ENCODE results near the gene PEX14.
"Not testable (repeated sequence)": the region's sequence is repeated elsewhere in the genome, so short reads cannot be mapped to it uniquely, and the experiment has no call there.

PEX14 gene

DNA sequence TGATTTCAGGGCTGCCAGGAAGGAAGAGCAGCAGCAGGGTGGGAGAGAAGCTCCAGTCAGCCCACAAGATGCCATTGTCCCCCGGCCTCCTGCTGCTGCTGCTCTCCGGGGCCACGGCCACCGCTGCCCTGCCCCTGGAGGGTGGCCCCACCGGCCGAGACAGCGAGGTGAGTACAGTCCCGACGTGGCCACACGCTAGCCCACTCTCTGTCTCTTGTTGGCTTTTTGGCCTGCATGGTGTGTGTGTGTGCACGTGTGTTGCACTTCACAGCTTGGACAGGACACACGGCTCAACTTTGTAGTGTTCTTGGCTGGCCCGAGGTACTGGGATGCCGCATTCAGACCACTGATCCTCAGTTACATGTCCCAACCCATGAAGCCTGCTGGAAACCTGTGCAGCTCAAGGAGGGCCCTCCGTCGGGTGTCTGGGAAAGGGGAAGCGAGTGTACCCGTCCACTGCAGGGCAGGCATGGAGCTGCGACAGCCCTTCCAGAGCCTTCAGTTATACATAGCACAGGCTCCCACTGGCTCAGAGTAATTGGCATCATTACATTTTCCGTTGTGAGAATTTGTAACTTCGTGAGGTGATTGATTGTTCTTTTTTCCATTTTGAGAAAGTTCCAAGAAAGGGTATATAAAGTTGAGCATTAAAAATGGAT, 24.5 kb upstream of the PEX14 start:
- DNase-seq (ENCODE audit: low read depth, low spot score), result no peak

DNA sequence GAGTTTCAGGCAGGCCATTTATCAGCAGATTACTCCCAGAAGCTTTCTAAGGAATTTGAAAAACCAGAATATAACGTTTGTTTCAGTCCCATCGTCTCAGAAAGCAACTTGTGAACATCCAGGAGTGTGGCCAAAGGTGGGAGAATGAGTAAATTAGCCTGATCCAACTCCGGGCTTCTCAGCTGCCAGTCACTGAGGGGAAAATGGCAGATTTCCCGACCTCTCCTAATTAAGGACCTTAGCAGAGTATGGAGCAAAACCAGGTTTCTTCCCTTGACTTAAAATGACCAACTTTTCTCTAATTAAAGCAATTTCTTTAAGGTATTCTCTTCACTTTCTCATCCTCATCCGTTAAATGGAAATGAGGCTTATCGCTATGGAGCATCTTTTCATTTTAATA, 23.9 kb upstream of the PEX14 start:
- DNase-seq (ENCODE audit: low read depth, low spot score), result no peak

DNA sequence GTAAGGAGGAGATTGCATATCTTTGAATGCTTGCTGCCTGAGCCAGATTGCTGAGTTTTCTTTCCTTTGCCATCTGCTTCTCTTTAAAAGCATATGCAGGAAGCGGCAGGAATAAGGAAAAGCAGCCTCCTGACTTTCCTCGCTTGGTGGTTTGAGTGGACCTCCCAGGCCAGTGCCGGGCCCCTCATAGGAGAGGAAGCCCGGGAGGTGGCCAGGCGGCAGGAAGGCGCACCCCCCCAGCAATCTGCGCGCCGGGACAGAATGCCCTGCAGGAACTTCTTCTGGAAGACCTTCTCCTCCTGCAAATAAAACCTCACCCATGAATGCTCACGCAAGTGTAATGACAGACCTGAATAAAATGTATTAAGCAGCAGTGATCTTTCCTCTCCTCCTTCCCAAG, 23.5 kb upstream of the PEX14 start:
- no peak for DNase-seq (ENCODE audit: low read depth, low spot score)

DNA sequence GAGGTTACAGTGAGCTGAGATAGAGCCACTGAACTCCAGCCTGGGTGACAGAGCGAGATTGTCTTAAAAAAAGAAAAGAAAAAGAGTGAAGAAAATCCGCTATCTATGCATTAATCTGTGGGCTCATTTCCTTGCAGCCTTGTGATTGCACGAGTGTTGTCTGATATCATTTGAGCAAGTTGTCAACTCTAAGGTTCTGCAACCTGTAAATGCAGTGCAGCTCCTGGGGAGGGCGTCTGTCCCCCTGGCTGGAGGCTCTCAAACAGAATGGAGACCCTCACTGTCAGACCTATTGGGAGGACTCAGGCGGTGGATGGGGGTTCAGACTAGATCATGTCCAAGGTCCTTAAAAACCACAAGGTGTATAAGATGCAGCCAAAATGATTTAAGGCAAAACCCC, 18.7 kb upstream of the PEX14 start:
- no peak for DNase-seq (ENCODE audit: low read depth, low spot score)

DNA sequence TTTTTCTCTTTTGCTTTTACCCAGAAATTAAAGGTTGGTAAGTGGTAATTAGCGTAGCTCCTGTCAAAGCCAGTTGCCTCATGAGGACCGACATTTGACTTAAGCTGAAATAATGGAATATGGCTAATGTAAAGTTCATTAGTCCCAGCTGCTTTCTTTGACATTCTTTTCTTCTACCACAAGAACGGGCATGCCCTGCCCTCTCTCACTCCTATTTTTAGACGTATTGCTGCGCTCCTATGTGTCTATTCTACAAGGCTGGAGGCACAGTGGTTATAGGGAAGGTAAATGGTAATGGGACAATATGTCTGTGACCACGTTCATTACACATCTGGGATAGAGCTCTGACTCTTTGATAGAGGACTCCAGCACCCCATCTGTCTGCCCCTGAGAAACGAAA, 18.1 kb upstream of the PEX14 start:
- DNase-seq (ENCODE audit: low read depth, low spot score), result no peak

DNA sequence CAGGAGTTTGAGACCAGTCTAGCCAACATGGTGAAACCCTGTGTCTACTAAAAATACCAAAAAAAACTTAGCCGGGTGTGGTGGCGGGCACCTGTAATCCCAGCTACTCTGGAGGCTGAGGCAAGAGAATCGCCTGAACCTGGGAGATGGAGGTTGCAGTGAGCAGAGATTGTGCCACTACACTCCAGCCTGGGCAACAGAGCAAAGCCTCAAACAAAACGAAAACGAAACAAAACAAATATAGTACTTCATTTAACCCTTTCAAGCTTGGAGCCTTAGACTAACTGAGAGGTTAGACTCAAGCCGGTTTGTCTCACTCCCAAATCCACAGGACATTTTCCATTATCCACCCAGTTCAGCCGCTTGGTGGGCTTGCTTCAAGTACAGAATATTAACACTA, 17.3 kb upstream of the PEX14 start:
- not testable (repeated sequence) for DNase-seq (ENCODE audit: low read depth, low spot score)

DNA sequence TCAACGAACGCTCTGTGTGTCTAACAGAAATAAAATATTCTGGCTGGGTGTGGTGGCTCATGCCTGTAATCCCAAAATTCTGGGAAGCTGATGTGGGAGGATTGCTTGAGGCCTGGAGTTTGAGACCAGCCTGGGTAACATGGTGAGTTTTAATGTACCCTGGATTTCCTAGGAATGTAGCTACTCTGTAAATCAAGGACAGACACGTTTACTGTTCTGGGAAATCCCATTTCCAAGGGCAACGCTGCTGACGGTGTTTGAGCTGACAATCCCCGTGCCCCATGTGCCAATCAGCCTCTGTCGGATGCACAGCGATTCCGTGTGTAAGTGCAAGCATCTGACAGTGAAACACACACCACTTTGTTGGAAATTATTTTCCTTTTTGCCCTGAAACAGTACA, 16.9 kb upstream of the PEX14 start:
- DNase-seq (ENCODE audit: low read depth, low spot score), result no peak

DNA sequence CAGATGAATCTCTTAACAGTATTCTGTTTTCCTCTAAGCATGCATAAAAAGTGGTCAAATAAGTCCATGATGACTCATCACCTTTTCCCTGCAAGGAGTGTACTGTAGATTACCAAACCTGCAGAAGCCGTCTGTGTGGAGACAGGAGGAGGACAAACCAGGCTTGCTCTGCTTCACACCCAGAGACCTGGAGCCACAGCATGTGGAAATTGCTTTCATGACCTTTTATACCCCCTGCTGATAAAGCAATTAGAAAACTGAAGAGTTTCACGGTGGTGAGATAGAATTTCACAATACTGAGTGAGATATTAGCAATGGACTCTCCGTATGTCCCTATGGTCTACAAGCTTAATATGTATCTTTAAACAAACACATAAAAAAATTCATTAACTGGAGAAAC, 15.6 kb upstream of the PEX14 start:
- no peak for DNase-seq (ENCODE audit: low read depth, low spot score)

DNA sequence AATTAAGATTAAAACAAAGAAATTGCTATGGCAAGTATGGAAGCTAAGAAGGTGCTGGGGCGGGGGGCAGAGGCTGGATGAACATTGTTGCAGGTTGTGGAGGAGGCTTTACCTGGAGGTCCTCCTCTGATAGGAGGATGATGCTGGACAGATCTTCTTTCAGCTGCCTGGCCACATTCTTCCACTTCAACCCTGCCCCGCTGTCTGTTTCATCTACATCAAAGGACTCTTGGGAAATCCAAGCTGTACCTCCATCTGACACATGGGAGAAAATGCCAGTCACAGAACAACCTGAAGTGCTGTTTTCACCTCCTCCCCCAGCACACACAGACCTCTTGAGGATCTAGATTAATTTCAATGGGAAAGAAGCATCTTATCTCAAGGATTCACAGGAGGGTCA, 7.7 kb upstream of the PEX14 start:
- no peak for DNase-seq (ENCODE audit: low read depth, low spot score)

DNA sequence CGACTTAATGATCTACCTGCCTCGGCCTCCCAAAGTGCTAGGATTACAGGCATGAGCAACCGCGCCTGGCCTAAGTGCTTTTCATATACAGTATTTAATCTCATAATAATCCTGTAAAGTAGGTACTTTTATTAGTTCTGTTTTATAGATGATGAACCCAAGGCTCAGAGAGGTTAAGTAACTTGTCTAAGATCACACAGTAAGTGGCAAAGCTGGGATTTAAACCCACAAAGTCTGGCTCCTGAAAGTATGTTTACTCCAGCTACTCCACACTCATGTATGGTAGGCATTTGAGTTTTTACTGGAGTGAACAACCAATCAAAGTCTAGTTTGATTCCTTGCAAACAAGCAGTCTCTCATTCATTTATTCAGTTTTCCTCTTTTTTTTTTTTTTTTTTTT, 4.7 kb upstream of the PEX14 start:
- DNase-seq (ENCODE audit: low read depth, low spot score), result no peak

DNA sequence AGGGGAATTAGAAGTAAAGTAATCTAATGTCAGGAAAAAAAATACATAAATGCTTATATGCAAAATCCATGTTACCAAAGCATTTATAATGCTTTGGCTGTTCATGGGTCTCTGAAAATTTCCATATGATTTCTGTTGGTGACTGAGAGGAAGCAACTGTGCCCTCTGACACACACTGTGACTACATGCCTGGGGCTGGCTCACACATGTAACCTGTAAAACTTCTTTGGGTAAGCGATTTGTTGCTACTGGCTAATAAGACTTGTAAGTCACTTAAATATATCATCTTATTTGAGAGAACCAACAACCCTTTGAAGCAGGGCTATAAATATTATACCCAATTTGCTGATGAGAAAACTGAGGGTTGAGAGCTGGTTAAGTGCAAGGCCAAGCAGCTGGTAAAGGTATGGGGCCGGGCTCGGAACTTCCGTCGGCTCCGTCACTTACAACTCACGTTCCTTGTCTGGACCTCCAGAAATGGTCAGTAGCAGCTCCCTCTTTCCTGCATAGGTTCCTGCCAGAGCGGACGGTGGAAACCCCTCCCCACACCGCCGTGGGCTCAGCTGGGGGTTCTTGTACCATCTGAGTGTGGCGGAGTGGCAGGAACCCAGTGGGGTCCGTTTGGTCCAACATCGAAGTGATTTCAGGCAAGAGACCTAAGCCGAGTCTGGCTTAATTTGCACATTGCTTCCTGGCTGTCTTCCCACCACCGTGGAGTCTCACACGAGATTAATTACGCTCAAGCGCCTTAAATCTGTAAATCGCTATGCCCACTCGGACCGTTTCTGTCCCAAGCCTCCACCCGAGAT, 3.1 kb upstream of the PEX14 start:
- DNase-seq (ENCODE audit: low read depth, low spot score), result no peak

DNA sequence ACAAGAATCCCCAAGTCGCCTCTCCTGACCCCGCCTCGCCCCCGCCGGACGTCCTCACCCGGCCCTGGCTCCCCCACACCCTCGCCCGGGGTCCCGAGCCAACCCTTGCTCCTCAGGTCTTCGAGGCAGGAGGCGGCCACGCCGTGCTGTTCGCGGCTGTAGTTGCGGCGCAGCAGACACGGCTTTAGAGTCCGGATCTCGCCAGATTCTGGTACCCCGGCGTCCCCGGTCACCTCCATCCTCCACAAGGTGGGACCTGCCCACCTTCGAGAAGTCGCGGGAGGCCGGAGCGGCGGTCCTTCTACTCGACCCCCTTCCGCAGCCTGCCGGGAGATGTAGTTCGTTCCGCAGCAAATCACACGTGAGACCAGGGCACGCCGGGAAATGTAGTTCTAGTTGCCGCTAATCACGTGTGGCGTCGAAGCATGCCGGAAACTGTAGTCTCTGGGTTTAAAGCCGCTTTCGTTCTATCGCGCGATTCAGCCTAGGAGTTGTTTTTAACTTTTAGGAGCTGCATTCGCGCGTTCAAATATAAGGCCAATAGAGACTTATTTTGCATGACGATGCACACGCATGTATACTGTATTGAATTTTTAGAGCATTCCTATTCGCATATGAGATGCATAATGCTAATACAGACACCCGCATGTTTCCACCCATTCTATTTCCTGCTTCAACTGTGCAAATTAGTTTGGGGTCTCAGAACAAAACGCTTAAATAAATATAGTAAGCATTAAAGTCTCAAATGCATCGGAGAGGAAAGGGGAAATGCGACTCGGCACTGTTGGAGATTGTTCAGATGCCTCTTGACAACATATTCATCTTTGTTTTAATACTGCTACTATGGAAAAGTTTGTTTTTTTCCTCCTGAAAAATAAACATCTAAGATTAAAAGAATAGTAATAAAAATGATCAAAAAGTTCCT, 2.3 kb upstream of the PEX14 start, which contains the start of gene DFFA:
Gene DFFA, minus strand, starts transcription at position 310 of the 925 bp plus-strand sequence. Its CDS starts 71 bp downstream, at position 239.
- DNase-seq (ENCODE audit: low read depth, low spot score), result peak; percentile 86

DNA sequence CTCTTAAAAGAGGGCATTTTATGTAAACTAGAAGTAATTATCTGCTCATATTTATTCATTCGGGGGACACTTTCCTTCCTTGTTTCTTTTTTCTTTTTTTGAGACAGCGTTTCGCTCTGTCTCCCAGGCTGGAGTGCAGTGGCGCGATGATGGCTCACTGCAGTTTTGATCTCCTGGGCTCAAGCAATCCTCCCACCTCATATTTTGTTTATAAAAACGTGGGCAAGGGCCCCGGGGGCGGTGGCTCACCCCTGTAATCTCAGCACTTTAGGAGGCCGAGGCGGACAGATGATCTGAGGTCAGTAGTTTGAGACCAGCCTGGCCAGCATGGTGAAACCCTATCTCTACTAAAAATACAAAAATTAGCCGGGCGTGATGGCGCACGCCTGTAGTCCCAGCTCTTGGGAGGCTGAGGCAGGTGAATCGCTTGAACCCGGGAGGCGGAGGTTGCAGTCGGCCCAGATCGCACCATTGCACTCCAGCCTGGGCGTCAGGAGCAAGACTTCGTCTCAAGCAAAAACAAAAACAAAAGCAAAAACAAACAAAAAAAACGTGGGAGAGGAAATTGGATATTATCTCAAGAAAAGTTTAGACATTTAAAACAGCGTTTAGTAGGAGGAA, 1.5 kb upstream of the PEX14 start:
- no peak for DNase-seq (ENCODE audit: low read depth, low spot score)

DNA sequence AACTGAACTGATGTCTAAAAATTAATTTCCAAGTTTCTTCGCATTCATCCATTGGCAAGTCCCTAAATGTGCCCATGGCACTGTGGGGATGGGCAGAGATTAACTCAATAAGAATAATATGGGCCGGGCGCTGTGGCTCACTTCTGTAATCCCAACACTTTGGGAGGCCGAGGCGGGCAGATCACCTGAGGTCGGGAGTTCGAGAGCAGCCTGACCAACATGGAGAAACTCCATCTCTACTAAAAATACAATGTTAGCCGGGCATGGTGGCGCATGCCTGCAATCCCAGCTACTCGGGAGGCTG, 489 bp upstream of the PEX14 start:
- DNase-seq (ENCODE audit: low read depth, low spot score), result not testable (repeated sequence)

DNA sequence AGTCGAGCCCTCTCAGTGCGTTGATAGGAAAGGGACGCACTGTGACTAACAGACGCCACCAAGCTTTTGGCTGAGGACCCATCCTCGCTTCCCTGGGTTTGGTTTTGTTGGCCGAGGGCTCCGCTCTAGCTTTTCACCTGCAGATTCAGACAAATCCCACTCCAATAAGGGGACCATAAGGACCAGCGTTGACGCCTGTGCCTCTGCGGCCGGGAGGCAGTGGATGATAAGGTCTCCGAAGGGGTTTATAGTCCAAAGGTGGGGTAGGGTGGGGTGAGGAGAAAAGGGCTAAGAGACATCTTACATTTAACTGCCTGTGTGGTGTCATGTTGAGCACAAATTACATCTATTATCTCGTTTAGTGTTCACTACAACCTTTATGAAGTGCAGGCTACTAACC, 760 bp downstream of the PEX14 start:
- DNase-seq (ENCODE audit: low read depth, low spot score), result no peak

DNA sequence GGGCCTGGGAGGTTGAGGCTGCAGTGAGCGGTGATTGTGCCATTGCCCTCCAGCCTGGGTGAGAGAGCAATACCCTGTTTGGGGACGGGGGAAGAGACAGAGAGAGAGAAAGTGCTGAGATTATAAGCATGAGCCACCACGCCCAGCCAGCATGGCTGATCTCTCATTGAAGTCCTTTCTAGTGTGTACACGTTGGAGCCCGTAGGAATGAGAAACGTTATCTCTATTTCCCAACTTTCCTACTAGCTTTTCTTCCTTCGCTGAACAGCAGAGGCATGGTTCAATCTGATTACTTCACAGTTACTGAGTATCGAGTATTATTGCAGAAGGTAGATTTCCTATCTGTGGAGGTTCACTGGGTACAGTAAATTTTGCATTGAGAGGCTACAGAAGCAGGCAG, 4.5 kb downstream of the PEX14 start:
- DNase-seq (ENCODE audit: low read depth, low spot score), result no peak

DNA sequence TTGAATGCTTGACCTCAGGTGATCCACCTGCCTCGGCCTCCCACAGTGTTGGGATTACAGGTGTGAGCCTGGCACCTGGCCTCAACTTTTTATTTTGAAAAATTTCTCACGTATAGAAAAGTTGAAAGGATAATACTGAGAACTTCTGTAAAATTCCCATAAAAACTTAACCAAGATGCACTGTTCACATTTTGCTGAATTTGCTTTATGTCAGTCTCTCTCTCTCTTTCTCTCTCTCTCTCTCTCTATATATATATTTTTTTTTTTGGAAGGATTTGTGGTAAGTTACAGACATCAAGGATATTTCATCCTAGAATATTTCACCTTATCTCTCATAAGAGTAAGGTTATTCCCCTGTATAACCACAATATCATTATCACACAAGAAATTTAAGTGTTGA, 5.9 kb downstream of the PEX14 start:
- DNase-seq (ENCODE audit: low read depth, low spot score), result no peak

DNA sequence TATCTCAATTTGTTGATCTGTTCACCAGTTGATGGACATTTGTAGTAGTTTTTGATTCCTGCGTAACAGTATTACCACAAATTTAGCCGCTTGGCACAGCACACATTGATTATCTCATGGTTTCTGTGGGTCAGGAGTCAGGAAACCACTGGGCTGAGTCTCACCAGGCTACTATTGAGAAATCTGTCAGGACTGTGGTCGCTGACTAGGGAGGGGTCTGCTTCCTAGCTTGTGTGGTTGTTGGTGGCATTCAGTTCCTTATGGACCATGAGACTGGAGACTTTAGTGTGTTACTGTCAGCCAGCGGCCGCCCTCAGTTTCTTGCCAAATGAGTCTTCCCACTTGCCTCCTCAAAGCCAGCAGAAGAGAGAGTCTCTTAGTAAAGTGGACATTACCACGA, 9.8 kb downstream of the PEX14 start:
- no peak for DNase-seq (ENCODE audit: low read depth, low spot score)

DNA sequence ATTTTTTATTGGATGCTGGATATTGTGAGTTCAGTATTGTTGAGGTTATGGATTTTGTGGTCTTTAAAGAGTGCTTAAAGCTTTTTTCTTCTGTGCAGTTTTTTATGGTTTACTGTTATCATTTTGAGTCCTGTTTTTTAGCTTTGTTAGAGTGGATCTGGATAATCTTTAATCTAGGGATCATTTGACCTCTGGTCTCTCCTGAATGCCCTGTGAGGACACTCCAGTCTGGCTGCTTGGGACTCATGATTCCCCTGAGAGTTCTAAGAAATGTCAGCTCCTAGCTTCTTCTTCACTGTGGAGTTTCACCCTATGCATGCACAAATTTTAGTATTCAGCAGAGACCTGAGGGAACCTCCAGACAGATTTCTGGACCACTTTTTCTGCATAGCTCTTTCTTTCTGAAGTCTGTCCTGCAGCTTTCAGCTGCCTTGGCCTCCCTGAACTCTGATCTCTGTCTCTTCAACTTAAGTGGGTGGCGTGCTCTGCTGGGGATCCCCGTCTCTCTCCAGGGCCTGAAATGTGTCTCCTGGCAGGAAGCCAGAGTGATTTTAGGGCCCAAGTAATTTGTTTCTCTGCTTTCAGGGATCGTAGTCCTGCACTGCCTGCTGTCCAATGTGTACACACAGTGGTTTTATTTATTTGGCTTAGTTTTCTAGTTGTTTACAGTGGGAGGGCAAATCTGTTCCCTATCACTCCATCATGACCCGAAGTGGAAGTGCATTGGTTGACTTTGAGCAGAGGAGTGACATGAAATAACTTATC, 14.7 kb downstream of the PEX14 start:
- DNase-seq (ENCODE audit: low read depth, low spot score), result no peak

DNA sequence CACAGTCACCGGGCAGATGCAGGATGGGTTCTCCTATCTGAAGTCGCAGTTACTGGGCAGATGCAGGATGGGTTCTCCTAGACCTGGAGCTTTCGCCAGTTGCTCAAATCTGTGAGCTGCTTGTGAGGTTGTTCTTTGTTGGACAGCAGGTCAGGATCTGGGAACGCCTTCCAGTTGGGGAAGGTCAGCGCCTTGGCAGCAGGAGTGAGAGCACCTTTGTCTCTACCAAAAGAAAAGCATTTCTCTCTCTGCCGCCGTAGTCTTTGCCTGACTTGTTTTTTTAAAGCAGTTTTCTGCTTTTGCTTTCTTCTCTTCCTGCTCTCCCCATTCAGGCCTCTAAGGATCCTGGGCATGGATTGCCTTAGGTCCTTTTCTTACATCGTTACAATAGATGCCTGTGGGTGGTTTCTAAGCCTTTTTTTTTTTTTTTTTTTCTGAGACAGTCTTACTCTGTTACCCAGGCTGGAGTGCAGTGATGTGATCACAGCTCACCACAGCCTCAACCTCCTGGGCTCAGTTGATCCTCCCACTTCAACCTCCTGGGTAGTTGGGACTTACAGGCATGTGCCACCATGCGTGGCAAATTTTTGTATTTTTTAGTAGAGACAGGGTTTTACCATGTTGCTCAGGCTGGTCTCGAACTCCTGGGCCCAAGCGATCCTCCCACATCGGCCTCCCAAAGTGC, 15.7 kb downstream of the PEX14 start:
- DNase-seq (ENCODE audit: low read depth, low spot score), result no peak

DNA sequence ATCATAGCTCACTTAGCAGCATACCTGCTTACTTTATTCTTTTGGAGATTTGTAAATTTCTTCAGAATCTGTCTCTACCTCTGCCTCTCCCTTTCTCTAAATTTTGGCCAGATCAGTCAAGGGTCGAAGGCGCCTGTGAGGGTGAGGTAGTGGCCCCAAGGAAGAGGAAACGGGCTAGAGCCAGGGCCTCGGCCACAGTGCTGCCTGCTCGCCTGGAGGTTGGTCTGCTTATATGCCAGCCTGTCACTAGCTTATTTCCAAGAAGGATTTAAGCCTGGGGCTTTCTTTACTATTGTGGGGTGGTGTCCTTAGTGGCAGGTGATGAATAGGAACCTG, 19.6 kb downstream of the PEX14 start:
- DNase-seq (ENCODE audit: low read depth, low spot score), result no peak
